Activated T-helper 1 cell treated with anti-CD3 and anti-CD28 coated beads, Interleukin-12 subunit alpha, Interleukin-12 subunit beta, Interleukin-2, Interleukin-4 antibody, amounts not matched to agents 30 ng/mL and 10 ng/mL and 1 ng/mL, durations not matched to agents 14 hours and 24 hours and 36 hours (primary cell): Measurements from ENCODE around the gene APBB2. TPM values are rescaled to one million over a fixed set of nuclear protein-coding genes. Genes with fewer than 3 reads are reported as not detected.
"Not testable (repeated sequence)": the region's sequence is repeated elsewhere in the genome, so short reads cannot be mapped to it uniquely, and the experiment has no call there.

Experiments
- DNase-seq: peaks from one replicate; pipeline ENCODE4 v3.0.0; 2021; ENCODE audit warnings: low spot score
- H3K27ac Mint-ChIP-seq: one replicate; pipeline ENCODE4 v1.8.0; 2021; ENCODE audit warnings: mild to moderate bottlenecking, mixed read lengths
- H3K27me3 Mint-ChIP-seq: one replicate; pipeline ENCODE4 v1.8.0; 2022; ENCODE audit warnings: mild to moderate bottlenecking, moderate library complexity, mixed read lengths; ENCODE audit not compliant: insufficient read depth
- H3K36me3 Mint-ChIP-seq: one replicate; pipeline ENCODE4 v1.8.0; 2021; ENCODE audit warnings: low read depth, mixed read lengths
- H3K4me1 Mint-ChIP-seq: one replicate; pipeline ENCODE4 v1.8.0; 2021; ENCODE audit warnings: low read depth, mixed read lengths
- H3K4me3 Mint-ChIP-seq: one replicate; pipeline ENCODE4 v1.8.0; 2021; ENCODE audit warnings: mild to moderate bottlenecking, moderate library complexity, mixed read lengths
- H3K9me3 Mint-ChIP-seq: one replicate; pipeline ENCODE4 v1.8.0; 2021; ENCODE audit warnings: mixed read lengths
- intact Hi-C: fragments of 100-400 bp; cut with micrococcal nuclease; formaldehyde crosslinking; loops from one replicate; pipeline ENCODE4 v1.15.1; 2024
- total RNA-seq: library from RNA; stranded (reverse); gene quantifications from 2 replicates; pipeline ENCODE4 v1.2.3, GENCODE V29; 2022

Gene APBB2
- total RNA-seq, 1 donor from 2014 or later, result 11.0 TPM

- no peak for DNase-seq
- H3K27ac Mint-ChIP-seq, result no peak overlapping the region
- H3K4me1 Mint-ChIP-seq, result no peaks in the 10 kb centered on the region
- no peaks in the 10 kb centered on the region for H3K27me3 Mint-ChIP-seq
- no peaks in the 10 kb centered on the region for H3K36me3 Mint-ChIP-seq
- no peak overlapping the region for H3K4me3 Mint-ChIP-seq
- no peaks in the 10 kb centered on the region for H3K9me3 Mint-ChIP-seq
- intact Hi-C loops, result no loop called here
These were observed 56.1 kb downstream of the APBB2 start for GRCh38 chr4:41158274-41158673.

GRCh38 chr4:41157009-41157408 lies 57.3 kb downstream of the APBB2 start:
- H3K9me3 Mint-ChIP-seq, result no peaks in the 10 kb centered on the region
- no peak for DNase-seq
- H3K27me3 Mint-ChIP-seq, result no peaks in the 10 kb centered on the region
- intact Hi-C loops, result no loop called here
- no peaks in the 10 kb centered on the region for H3K4me1 Mint-ChIP-seq
- no peak overlapping the region for H3K27ac Mint-ChIP-seq
- no peaks in the 10 kb centered on the region for H3K36me3 Mint-ChIP-seq
- H3K4me3 Mint-ChIP-seq, result no peak overlapping the region

- Mint-ChIP-seq H3K9me3 (no peaks in the 10 kb centered on the region), H3K27ac (no peak overlapping the region), H3K4me1 (no peaks in the 10 kb centered on the region), H3K36me3 (no peaks in the 10 kb centered on the region), H3K27me3 (no peaks in the 10 kb centered on the region), H3K4me3 (no peak overlapping the region)
- no peak for DNase-seq
- intact Hi-C loops, result no loop called here
These were observed 57.8 kb downstream of the APBB2 start for GRCh38 chr4:41156574-41156973.

- Mint-ChIP-seq H3K27ac (no peak overlapping the region), H3K27me3 (no peaks in the 10 kb centered on the region), H3K4me1 (no peaks in the 10 kb centered on the region), H3K36me3 (no peaks in the 10 kb centered on the region), H3K9me3 (no peaks in the 10 kb centered on the region), H3K4me3 (no peak overlapping the region)
- DNase-seq, result no peak
- intact Hi-C loops, result no loop called here
These were observed 59.0 kb downstream of the APBB2 start for GRCh38 chr4:41155194-41155830.

- DNase-seq, result no peak
- Mint-ChIP-seq H3K9me3 (no peaks in the 10 kb centered on the region), H3K27ac (no peak overlapping the region), H3K4me3 (no peak overlapping the region), H3K4me1 (no peaks in the 10 kb centered on the region), H3K27me3 (no peaks in the 10 kb centered on the region), H3K36me3 (no peaks in the 10 kb centered on the region)
- intact Hi-C loops, result no loop called here
These were observed 59.5 kb downstream of the APBB2 start for GRCh38 chr4:41154814-41155177.

- Mint-ChIP-seq H3K9me3 (no peaks in the 10 kb centered on the region), H3K4me3 (no peak overlapping the region), H3K27me3 (no peaks in the 10 kb centered on the region), H3K4me1 (no peaks in the 10 kb centered on the region), H3K36me3 (no peaks in the 10 kb centered on the region), H3K27ac (no peak overlapping the region)
- DNase-seq, result no peak
- intact Hi-C loops, result no loop called here
These were observed 60.1 kb downstream of the APBB2 start for GRCh38 chr4:41154010-41154813.

GRCh38 chr4:41150401-41150800 lies 63.9 kb downstream of the APBB2 start:
- Mint-ChIP-seq H3K27ac (no peak overlapping the region), H3K27me3 (no peaks in the 10 kb centered on the region), H3K36me3 (no peaks in the 10 kb centered on the region), H3K4me3 (no peak overlapping the region), H3K4me1 (no peaks in the 10 kb centered on the region), H3K9me3 (no peaks in the 10 kb centered on the region)
- no peak for DNase-seq
- intact Hi-C loops, result no loop called here

- H3K9me3 Mint-ChIP-seq, H3K27ac Mint-ChIP-seq, intact Hi-C loops, H3K27me3 Mint-ChIP-seq, DNase-seq, H3K36me3 Mint-ChIP-seq, H3K4me1 Mint-ChIP-seq, H3K4me3 Mint-ChIP-seq: not testable (repeated sequence)
These were observed 64.8 kb downstream of the APBB2 start for GRCh38 chr4:41149568-41149967.

GRCh38 chr4:41148931-41149330 lies 65.4 kb downstream of the APBB2 start:
- intact Hi-C loops, result no loop called here
- no peaks in the 10 kb centered on the region for H3K36me3 Mint-ChIP-seq
- no peak overlapping the region for H3K27ac Mint-ChIP-seq
- H3K9me3 Mint-ChIP-seq, result no peaks in the 10 kb centered on the region
- no peak for DNase-seq
- H3K27me3 Mint-ChIP-seq, result no peaks in the 10 kb centered on the region
- H3K4me1 Mint-ChIP-seq, result no peaks in the 10 kb centered on the region
- no peak overlapping the region for H3K4me3 Mint-ChIP-seq

- intact Hi-C loops, result no loop called here
- H3K4me1 Mint-ChIP-seq, result no peaks in the 10 kb centered on the region
- H3K9me3 Mint-ChIP-seq, result no peaks in the 10 kb centered on the region
- H3K27ac Mint-ChIP-seq, result no peak overlapping the region
- H3K36me3 Mint-ChIP-seq, result no peaks in the 10 kb centered on the region
- no peak for DNase-seq
- H3K27me3 Mint-ChIP-seq, result no peaks in the 10 kb centered on the region
- no peak overlapping the region for H3K4me3 Mint-ChIP-seq
These were observed 66.0 kb downstream of the APBB2 start for GRCh38 chr4:41148292-41148691.

- H3K4me1 Mint-ChIP-seq, H3K27ac Mint-ChIP-seq, H3K27me3 Mint-ChIP-seq, H3K9me3 Mint-ChIP-seq, DNase-seq, intact Hi-C loops, H3K4me3 Mint-ChIP-seq, H3K36me3 Mint-ChIP-seq: not testable (repeated sequence)
These were observed 66.8 kb downstream of the APBB2 start for GRCh38 chr4:41147570-41147969.

- Mint-ChIP-seq H3K27me3 (no peaks in the 10 kb centered on the region), H3K9me3 (no peaks in the 10 kb centered on the region), H3K4me1 (no peaks in the 10 kb centered on the region), H3K36me3 (no peaks in the 10 kb centered on the region), H3K4me3 (no peak overlapping the region), H3K27ac (no peak overlapping the region)
- DNase-seq, result no peak
- intact Hi-C loops, result no loop called here
These were observed 67.4 kb downstream of the APBB2 start for GRCh38 chr4:41146716-41147506.

GRCh38 chr4:41146196-41146595 lies 68.1 kb downstream of the APBB2 start:
- no peaks in the 10 kb centered on the region for H3K4me1 Mint-ChIP-seq
- H3K27me3 Mint-ChIP-seq, result no peaks in the 10 kb centered on the region
- DNase-seq, result no peak
- no peak overlapping the region for H3K4me3 Mint-ChIP-seq
- no peaks in the 10 kb centered on the region for H3K36me3 Mint-ChIP-seq
- H3K27ac Mint-ChIP-seq, result no peak overlapping the region
- intact Hi-C loops, result no loop called here
- no peaks in the 10 kb centered on the region for H3K9me3 Mint-ChIP-seq
